GM10248 (cell line): Measurements from ENCODE around the gene CBX1.
"Not testable (repeated sequence)": the region's sequence is repeated elsewhere in the genome, so short reads cannot be mapped to it uniquely, and the experiment has no call there.

Experiments
- CTCF ChIA-PET: fragments of 300-600 bp; sonication (Branson Sonifier 250); formaldehyde crosslinking; extraction: SDS; loops from one replicate; lab custom pipeline; 2021; ENCODE audit warnings: antibody characterized with exemption; lab: Yijun Ruan, JAX
- POLR2A ChIA-PET: fragments of 350-650 bp; sonication (Branson Sonifier 250); formaldehyde crosslinking; extraction: SDS; loops from one replicate; lab custom pipeline; 2020; ENCODE audit warnings: antibody characterized with exemption; lab: Yijun Ruan, JAX
- DNase-seq: peaks from one replicate; pipeline ENCODE4 v3.0.0; 2012; ENCODE audit errors: extremely low spot score
- TF ChIP-seq, protein P1 (sequence below): IDR thresholded peaks from 2 replicates; pipeline ENCODE4 v1.5.1; 2012; ENCODE audit warnings: mild to moderate bottlenecking, low read depth; ENCODE audit errors: extremely low read depth, missing control alignments, control extremely low read depth

The CBX1 gene

DNA sequence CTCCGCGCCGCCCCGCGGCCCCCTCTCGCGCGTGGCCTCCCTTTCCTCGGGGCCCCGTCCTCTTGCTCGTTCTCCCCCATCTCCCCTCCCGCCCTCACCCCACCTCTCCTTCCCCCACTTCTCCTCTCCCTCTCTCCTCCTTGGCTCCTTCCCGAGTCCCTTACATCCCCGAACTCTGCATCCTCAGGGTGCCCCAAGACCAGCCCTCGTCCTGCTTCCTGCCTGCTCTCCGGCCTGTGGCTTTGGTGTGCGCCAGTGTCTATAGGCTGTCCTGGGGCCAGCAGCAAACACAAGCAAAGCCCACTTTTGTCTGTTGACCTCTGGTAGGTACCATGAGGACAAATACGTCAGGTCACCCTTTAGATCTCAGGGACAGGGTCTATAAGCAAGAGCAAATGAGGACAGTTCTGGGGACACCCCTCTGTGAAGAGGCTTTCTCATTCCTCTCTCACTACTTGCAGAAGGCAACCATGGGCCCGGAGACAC, 63.4 kb downstream of the CBX1 start:
- ChIA-PET POLR2A (no interaction called here), CTCF (interaction anchor here (0.6 to 1.9 kb wide), 6 partner anchors 9 to 415 kb away, joined by 3 to 8 read pairs (median 3); no protein-coding TSS in a partner anchor)
- TF ChIP-seq, protein P1, sequence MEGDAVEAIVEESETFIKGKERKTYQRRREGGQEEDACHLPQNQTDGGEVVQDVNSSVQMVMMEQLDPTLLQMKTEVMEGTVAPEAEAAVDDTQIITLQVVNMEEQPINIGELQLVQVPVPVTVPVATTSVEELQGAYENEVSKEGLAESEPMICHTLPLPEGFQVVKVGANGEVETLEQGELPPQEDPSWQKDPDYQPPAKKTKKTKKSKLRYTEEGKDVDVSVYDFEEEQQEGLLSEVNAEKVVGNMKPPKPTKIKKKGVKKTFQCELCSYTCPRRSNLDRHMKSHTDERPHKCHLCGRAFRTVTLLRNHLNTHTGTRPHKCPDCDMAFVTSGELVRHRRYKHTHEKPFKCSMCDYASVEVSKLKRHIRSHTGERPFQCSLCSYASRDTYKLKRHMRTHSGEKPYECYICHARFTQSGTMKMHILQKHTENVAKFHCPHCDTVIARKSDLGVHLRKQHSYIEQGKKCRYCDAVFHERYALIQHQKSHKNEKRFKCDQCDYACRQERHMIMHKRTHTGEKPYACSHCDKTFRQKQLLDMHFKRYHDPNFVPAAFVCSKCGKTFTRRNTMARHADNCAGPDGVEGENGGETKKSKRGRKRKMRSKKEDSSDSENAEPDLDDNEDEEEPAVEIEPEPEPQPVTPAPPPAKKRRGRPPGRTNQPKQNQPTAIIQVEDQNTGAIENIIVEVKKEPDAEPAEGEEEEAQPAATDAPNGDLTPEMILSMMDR: no peak
- DNase-seq: no peak

- peak; percentile 63 for DNase-seq
- CTCF ChIA-PET: interaction anchor here (0.7 to 4.0 kb wide), 18 partner anchors 8 to 586 kb away, joined by 3 to 54 read pairs (median 5); partner anchors contain the start of gene NFE2L1
- TF ChIP-seq, protein P1: peak; percentile 73
- POLR2A ChIA-PET: interaction anchor here (0.5 to 0.6 kb wide), 2 partner anchors 40 to 1157 kb away, joined by 3 to 9 read pairs; no protein-coding TSS in a partner anchor
Measured at GRCh38 chr17:48037036-48037837, 64.0 kb downstream of the CBX1 start, which contains the start of gene COPZ2. COPZ2 (minus strand) TSS chr17:48037797; CDS start chr17:48037777, 20 bp downstream.

DNA sequence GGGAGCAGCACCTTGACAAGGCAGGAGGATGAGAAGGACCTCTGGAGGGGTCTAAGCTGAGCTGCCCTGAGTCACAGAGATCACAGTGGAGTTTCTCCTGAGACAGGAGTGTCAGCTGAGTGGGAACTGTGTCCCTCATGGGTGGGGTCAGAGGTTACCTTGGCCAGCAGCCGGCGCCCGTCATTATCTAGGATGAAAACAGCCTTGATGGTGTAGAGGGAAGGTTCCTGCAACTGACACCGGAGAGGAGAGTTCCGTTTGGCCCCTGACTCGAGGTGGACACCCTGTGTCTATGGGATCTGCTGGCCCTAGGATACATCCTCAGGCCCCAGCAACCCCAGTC, 64.6 kb downstream of the CBX1 start:
- TF ChIP-seq, protein P1: no peak
- POLR2A ChIA-PET: interaction anchor here (0.5 to 0.6 kb wide), 2 partner anchors 40 to 1158 kb away, joined by 3 to 9 read pairs; no protein-coding TSS in a partner anchor
- CTCF ChIA-PET: interaction anchor here (1.0 to 4.0 kb wide), 18 partner anchors 8 to 587 kb away, joined by 3 to 54 read pairs (median 5); partner anchors contain the start of gene NFE2L1
- DNase-seq: no peak

- POLR2A ChIA-PET, DNase-seq: not testable (repeated sequence)
- CTCF ChIA-PET: interaction anchor here (1.2 to 4.0 kb wide), 5 partner anchors 8 to 193 kb away, joined by 3 to 54 read pairs (median 7); no protein-coding TSS in a partner anchor
Measured at GRCh38 chr17:48034734-48035133, 66.5 kb downstream of the CBX1 start.

DNA sequence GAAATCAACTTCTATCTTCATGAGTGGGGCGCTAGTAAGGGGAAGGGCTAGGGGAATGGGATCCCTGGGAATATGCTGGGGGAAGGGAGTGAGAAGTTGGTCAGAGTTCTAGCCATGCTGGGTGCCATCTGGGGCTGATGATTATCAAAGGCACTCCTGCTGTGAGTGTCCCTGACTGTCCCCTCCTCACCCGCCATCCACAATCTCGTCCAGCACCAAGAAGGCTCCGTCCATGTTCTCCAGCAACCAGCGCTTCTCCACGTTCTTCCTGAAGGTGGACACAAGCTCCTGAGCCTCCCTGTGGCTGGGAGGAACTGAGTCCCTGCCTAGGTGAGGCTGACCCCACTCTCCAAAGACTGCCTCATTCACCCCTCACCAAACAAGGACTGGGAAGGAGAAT, 69.3 kb downstream of the CBX1 start:
- TF ChIP-seq, protein P1: no peak
- ChIA-PET POLR2A (no interaction called here), CTCF (interaction anchor here (0.8 to 7.4 kb wide), 2 partner anchors 11 to 46 kb away, joined by 3 to 195 read pairs; no protein-coding TSS in a partner anchor)
- DNase-seq: no peak

GRCh38 chr17:48030531-48030930, 70.7 kb downstream of the CBX1 start:
- POLR2A ChIA-PET: no interaction called here
- no peak for DNase-seq
- TF ChIP-seq, protein P1: no peak
- CTCF ChIA-PET: interaction anchor here (1.1 to 7.4 kb wide), 7 partner anchors 11 to 588 kb away, joined by 3 to 195 read pairs (median 4); partner anchors contain the start of genes NFE2L1 and SNX11

- no peak for DNase-seq
- TF ChIP-seq, protein P1: no peak
- ChIA-PET POLR2A (no interaction called here), CTCF (interaction anchor here (1.1 to 7.4 kb wide), 3 partner anchors 49 to 608 kb away, joined by 3 to 195 read pairs (median 34); no protein-coding TSS in a partner anchor)
Measured at GRCh38 chr17:48028736-48029135, 72.5 kb downstream of the CBX1 start.
